Raji (cell line): ENCODE data around the gene DMWD.
A peak's percentile ranks its signal among the peaks of the same experiment; 100 is the strongest.

Experiments used
- POLR2A ChIP-seq: IDR thresholded peaks from 2 replicates; pipeline ENCODE4 v1.6.1; 2011; ENCODE audit warnings: low read depth, low read length, control low read depth; ENCODE audit not compliant: insufficient read depth

Gene DMWD

DNA sequence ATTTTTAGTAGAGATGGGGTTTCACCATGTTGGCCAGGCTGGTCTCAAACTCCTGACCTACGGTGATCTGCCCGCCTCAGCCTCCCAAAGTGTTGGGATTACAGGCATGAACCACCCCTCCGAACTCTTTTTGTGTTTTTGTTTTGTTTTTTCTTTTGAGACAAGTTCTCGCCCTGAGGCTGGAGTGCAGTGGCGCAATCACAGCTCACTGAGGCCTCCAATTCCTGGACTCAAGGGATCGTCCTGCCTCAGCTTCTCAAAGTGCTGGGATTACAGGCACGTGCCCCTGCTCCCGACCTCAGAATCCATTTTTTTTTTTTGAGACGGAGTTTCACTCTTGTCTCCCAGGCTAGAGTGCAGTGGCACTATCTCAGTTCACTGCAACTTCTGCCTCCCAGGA lies 35.0 kb downstream of the DMWD start:
- TF ChIP-seq POLR2A = no peak

DNA sequence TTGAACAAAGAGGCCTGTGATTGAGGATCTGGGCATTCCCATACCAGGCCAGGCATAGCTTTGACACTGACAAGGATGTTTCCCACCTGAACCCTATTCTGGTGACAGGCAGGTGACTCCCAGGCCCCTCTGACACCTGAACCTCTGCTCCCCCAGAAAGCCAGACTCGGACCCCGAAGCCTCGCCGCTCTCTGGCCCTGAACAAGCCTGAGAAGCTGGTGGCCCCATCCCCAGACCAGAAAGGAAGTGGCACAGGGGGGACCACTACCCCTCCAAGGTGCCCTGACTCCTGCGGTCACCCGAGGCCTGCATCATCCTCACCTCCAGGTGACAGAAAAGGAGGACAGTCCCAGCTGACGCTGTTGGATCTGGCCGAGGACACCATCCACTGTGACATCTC lies 38.3 kb downstream of the DMWD start:
- no peak for TF ChIP-seq POLR2A

DNA sequence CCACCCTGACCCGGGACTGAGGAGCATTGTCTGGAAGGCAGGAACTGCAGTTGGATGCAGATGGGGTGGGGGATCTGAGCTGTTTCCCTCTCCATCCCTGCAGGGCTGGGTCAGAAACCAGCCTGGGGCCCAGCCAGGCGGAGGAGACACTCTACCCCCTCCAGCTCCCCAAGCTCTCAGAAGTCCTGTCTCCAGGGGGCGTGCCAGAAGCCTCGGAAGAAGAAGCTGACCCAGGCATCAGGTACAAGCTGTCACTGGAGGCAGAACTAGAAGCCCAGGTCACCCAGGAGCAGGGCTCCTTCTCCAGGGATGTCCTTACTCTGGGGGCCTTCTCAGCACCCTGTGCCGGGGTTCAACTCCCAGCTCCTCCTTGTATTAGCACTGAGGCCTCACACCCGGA lies 39.1 kb downstream of the DMWD start:
- no peak for TF ChIP-seq POLR2A

DNA sequence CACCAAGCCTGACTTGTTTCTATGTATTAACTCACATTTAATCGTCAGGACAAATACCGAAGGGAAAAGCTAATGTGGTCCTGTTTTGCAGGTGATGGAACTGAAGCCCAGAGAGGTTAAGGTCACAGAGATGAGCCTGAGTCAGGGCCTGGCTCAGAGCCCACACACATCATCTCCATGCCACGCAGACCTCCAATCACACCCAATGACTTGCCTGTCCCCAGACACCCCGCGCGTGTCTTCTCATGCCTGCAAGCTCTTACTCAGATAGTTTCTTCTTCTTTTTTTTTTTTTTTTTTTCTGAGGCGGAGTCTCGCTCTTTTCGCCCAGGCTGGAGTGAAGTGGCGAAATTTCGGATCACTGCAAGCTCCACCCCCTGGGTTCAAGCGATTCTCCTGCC lies 40.0 kb downstream of the DMWD start:
- TF ChIP-seq POLR2A = no peak

DNA sequence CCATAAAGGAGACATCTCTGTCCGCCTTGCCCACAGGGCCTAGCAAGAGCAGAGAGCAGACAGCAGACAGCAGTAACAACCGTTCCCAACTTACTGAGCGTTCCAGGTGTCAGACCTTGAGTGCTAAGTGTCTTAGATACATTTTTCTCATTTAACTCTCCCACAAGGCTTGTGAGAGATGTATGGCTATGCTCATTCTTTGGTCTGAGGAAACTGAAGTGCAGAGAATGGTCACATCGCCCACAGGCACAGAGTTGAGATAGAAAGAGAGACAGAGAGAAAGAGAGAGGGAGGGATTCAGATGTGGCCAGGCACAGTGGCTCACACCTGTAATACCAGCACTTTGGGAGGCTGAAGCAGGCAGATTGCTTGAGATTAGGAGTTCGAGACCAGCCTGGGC lies 45.1 kb downstream of the DMWD start:
- no peak for TF ChIP-seq POLR2A

DNA sequence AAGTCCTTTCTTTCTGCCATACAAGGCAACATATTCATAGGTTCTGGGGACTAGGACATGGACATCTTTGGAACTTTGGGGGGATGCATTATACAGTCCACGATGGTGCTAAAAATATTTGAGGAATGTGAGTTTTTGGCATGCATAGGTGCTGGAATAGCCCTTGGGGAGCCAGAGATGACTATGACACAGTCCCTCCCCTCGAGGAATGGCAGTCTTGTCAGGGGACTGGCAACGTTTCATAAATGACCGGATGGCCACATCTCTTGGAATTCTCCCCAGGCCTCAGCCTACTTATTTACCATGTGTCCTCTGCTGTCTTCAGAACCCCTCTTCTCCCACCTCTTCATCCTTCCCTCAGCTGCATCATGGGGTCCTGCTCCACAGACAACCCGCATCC lies 45.8 kb downstream of the DMWD start:
- TF ChIP-seq POLR2A = no peak

DNA sequence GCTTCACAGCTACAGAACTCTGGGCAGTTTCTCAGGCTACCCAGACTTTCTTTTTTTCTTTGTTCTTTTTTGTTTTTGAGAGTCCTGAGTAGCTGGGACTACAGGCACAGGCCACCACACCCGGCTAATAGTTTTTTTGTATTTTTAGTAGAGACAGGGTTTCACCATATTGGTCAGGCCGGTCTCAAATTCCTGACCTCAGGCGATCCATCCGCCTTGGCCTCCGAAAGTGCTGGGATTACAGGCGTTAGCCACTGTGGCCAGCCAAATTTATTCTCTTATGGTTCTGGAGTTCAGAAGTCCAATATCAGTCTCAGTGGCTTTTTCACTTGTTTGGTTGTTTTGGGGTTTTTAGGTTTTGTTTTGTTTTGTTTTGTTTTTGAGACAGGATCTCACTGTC lies 47.0 kb downstream of the DMWD start:
- TF ChIP-seq POLR2A = no peak

DNA sequence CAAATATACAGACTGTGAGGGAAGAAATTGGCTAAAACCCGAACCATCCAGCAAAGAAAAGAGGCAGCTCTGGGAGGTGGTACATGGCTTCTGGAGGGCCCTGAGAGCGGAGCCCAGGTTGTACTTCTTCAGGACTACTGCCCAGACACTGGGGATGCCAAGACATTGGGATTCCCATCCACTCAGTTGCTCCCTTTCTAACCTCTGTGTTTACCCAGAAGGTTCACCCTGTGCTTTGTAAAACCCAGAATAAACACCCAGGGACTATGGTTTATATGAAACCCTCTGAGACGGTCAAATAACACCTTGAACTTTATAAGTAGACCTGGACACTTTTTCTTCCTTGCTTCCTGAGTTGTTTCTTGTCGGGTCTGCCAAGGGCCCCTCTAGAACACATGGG lies 49.7 kb downstream of the DMWD start:
- no peak for TF ChIP-seq POLR2A

DNA sequence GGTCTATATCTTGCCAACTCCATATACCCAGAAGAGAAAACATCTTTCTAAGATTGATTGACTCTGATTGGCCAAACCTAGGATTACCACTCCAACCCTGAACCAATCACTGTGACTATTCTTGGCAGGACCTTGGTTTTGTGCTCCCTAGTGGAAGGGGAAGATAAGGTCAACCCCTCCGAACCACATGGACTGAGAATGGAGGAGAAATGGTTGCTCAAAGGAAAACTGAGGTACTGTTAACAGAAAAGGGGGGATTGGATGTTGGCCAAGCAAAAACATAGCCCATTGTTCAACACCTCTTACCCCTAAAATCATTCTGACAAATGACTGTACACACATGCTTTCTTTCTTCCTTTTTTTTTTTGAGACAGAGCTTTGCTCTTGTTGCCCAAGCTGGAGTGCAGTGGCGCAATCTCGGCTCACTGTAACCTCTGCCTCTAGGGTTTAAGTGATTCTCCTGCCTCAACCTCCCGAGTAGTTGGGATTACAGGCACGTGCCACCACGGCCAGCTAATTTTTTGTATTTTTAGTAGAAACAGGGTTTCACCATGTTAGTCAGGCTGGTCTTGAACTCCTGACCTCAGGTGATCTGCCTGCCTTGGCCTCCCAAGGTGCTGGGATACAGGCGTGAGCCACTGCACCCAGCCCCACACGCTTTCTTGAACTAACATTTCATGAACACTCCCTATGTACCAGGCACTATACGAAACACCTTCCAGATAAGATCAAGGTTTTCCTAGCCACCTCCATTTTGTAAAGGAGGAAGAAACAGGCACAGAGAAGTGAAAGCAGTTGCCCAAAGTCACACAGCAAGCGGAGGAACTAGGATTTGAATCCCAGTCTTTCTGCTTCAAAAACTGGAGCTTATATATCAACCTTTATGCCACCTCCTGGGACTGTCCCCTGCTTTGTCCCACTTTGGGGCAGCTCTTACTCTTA lies 52.9 kb downstream of the DMWD start:
- 0 out of 2 replicates have a peak, but pooled peaks have one; percentile 13 for TF ChIP-seq POLR2A

DNA sequence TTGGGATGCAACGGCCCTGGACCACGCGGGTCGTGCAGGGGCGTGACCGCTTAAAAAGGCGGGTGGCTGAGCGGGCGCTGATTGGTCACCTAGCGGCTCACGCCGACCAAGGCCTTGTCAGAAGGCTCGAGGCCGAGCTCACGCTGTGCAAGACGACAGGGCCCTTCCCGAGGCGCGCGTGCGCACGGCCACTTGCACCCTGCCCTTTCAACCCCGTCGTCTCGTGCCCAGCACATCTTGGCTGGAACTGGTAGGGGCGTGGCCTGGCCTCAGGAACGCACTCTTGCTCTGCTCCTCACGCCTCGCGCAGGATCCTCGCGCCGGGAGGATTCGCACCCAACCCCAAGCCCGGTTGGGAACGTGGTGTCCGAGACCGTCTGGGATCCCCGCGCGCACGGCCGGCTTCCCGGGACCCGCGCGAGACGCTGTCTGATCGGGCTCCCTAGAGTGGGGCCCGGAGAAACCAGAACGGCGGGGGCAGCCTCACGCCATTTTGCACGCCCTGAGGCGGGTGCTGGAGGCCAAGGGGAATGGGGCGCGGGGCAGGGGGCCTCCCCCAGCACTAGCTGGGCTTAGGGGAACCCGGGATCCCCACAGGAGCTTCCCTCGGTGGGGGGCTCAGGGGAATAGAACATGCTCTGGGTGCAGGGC lies 59.4 kb downstream of the DMWD start, which contains the start of gene MEIOSIN:
MEIOSIN (plus strand) TSS at position 280 of the 651 bp plus-strand sequence. CDS start 1,938 bp downstream, outside the sequence.
- no peak for TF ChIP-seq POLR2A
